ENCODE data around the gene CABP1.
A peak's percentile ranks its signal among the peaks of the same experiment; 100 is the strongest.

CABP1 gene

GRCh38 chr12:120630104-120630892 is 10.1 kb upstream of the CABP1 start:
- no peak overlapping the region for H3K4me3 ChIP-seq (ENCODE audit: low read depth, low read length)
- DNase-seq (ENCODE audit: low read depth), result no peak

DNA sequence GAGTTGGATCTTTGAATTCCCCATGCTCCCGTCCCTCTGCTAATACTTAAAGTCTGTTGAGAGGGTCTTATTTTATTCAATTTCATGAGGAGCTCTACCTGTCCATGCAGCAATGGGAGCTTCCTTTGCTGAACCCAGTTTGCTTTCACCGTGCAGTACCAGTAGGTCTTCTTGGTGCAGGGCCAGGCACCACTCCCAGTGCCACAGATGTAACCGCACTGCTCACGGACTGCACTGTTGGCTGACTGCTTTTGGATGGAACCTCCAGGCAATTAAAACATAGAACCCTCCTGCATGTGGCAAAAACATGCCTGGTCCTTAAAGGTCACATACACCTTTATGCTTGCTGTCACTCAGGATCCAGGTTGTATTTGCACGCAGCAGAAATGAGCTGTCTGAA is 9.3 kb upstream of the CABP1 start:
- no peak overlapping the region for H3K4me3 ChIP-seq (ENCODE audit: low read depth, low read length)
- no peak for DNase-seq (ENCODE audit: low read depth)

GRCh38 chr12:120640861-120641833 is 721 bp downstream of the CABP1 start:
- no peak for DNase-seq (ENCODE audit: low read depth)
- H3K4me3 ChIP-seq (ENCODE audit: low read depth, low read length), result peak overlapping the region; percentile 32

DNA sequence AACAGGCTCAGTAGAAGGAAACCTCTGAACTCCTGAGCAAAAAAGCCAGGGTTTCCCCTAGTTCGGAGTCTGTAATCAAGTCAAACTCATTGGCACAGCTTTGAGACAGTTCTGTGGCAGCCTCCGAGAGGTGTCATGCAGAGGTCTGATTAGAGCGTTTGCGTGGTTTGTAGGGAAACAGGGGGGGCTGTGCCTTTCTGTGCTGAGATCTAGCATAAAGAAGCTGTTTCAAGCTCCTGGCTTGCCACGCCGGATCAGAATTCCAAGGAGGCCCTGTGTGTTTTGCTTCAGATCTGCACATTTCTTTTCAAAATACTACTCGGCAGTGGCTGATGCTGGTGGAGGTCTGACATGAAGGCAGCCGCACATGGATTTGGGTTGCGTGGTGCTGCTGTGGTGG is 1.7 kb downstream of the CABP1 start:
- no peak for DNase-seq (ENCODE audit: low read depth)

GRCh38 chr12:120642826-120643225 is 2.4 kb downstream of the CABP1 start:
- no peak overlapping the region for H3K4me3 ChIP-seq (ENCODE audit: low read depth, low read length)
- no peak for DNase-seq (ENCODE audit: low read depth)

More for the DNA sequence above, 1.7 kb downstream of the CABP1 start:
- H3K4me3 ChIP-seq (ENCODE audit: low read depth, low read length), result no peak overlapping the region

DNA sequence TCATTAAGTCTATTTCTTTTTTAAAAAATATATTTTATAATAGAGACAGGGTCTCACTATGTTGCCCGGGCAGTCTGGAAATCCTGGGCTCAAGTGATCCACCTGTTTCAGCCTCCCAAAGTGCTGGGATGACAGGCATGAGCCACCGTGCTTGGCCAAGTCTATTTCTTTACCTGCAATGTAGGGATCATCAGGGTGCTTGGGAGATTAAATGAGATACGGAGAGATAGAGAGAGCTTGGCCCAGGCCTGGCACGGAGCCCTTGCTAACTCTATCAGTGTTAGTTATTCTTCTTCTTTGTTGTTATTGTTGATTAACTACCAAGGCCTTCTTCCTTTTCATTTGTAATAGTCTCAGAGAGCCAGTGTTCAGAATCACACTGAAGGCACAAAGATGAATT is 3.1 kb downstream of the CABP1 start:
- H3K4me3 ChIP-seq (ENCODE audit: low read depth, low read length), result no peak overlapping the region
- DNase-seq (ENCODE audit: low read depth), result no peak

DNA sequence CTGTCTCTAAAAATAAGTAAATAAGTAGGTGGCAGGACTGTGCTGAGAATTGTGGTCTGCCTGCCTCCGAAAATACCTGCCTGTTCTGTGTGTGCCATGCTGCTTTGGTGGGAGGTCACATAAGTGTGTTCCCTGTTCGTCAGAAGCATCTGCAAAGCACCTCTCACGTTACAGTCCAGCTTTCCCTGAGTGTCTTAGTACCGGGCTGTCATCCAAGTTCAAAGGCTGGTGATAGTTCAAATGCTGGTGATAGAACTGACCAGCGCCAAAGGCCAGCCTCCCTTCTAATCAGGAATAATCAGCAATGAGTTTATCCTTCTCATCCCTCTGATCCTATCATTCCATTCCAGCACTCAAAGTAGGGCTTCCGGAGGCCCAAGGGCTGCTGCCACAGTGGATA is 5.6 kb downstream of the CABP1 start:
- H3K4me3 ChIP-seq (ENCODE audit: low read depth, low read length), result no peak overlapping the region
- DNase-seq (ENCODE audit: low read depth), result no peak

GRCh38 chr12:120647375-120647755 is 6.9 kb downstream of the CABP1 start:
- no peak overlapping the region for H3K4me3 ChIP-seq (ENCODE audit: low read depth, low read length)
- no peak for DNase-seq (ENCODE audit: low read depth)

- no peak for DNase-seq (ENCODE audit: low read depth)
- H3K4me3 ChIP-seq (ENCODE audit: low read depth, low read length), result peak overlapping the region; percentile 48
Observed at GRCh38 chr12:120649442-120650232, 9.2 kb downstream of the CABP1 start.

DNA sequence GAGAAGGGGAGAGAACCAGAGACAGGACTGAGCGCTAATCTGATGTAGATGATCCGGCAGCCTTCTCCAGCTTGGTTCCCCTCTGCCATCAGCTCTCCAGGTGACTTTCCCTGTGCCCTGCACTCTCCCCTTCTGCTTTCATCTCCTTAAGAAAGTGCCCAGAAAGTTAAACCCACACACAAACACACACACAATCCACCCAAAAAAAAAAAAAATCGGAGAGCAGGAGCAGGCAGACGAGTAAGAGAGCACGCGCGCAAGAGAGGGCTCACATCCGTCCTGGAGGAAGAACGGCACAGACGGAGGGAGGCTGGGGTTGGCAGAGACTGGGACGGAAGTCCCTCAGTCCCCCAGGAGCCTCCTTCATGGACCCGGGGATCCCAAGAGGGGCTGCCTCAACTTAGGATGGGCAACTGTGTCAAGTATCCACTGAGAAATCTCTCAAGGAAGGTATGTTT is 9.8 kb downstream of the CABP1 start:
- H3K4me3 ChIP-seq (ENCODE audit: low read depth, low read length), result peak overlapping the region; percentile 48
- no peak for DNase-seq (ENCODE audit: low read depth)

- no peak for DNase-seq (ENCODE audit: low read depth)
Observed at GRCh38 chr12:120651821-120652220, 11.4 kb downstream of the CABP1 start.

GRCh38 chr12:120652656-120653435 is 12.4 kb downstream of the CABP1 start:
- no peak overlapping the region for H3K4me3 ChIP-seq (ENCODE audit: low read depth, low read length)
- no peak for DNase-seq (ENCODE audit: low read depth)

More at GRCh38 chr12:120651821-120652220, 11.4 kb downstream of the CABP1 start:
- no peak overlapping the region for H3K4me3 ChIP-seq (ENCODE audit: low read depth, low read length)

DNA sequence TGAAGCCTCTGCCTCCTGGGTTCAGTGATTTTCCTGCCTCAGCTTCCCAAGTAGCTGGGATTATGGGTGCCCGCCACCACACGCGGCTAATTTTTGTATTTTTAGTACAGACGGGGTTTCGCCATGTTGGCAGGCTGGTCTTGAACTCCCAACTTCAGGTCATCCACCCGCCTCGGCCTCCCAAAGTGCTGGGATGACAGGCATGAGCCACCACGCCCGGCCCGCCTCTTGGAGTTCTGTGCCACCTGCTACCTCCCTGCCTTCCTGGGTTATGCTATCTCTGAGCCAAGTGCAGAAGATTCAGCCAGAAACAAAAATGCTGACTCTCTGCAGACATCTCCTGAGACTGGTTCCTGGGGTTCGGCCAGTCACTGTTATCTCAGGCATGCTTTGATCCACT is 13.2 kb downstream of the CABP1 start:
- no peak overlapping the region for H3K4me3 ChIP-seq (ENCODE audit: low read depth, low read length)
- DNase-seq (ENCODE audit: low read depth), result no peak

DNA sequence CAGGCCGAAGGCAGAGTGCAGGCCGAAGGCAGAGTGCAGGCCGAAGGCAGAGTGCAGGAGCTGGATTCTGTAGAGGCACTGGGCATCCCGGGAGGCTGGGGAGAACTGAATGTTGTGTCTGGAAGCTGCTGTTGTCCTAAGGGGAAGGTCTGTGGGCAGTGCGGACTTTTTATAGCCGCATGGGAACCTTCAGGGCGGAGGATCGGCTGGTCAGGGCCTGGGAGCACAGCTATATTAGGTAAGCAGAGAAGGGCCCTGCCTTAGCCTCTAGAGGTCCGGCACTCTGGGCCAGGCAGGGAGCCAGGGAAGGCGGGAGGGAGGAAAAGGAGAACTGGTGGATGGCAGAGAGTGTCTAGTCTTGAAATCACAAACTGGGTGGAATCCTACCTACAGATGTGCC is 14.2 kb downstream of the CABP1 start:
- no peak overlapping the region for H3K4me3 ChIP-seq (ENCODE audit: low read depth, low read length)
- no peak for DNase-seq (ENCODE audit: low read depth)

GRCh38 chr12:120656008-120656407 is 15.6 kb downstream of the CABP1 start:
- DNase-seq (ENCODE audit: low read depth), result no peak
- H3K4me3 ChIP-seq (ENCODE audit: low read depth, low read length), result no peak overlapping the region

GRCh38 chr12:120658286-120659150 is 18.1 kb downstream of the CABP1 start:
- DNase-seq (ENCODE audit: low read depth), result no peak
- no peak overlapping the region for H3K4me3 ChIP-seq (ENCODE audit: low read depth, low read length)

DNA sequence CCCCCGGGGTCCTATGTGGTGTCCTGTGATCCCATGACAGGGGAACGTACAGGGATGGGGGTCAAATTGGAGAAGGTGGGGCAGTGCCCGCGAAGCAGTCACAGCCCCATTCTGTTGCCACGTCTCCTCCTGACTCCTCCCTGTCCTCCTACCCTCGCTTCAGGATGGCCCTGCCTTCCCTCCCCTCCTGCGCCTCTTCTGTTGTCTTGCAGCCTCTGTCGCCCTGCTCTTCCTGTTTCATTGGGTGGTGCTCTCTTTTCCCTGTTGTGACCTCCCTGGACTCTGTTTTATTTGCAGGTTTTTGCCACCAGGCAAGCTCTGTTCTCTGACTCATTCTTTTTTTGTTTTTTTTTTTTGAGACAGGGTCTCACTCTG is 18.7 kb downstream of the CABP1 start:
- DNase-seq (ENCODE audit: low read depth), result no peak
- no peak overlapping the region for H3K4me3 ChIP-seq (ENCODE audit: low read depth, low read length)

DNA sequence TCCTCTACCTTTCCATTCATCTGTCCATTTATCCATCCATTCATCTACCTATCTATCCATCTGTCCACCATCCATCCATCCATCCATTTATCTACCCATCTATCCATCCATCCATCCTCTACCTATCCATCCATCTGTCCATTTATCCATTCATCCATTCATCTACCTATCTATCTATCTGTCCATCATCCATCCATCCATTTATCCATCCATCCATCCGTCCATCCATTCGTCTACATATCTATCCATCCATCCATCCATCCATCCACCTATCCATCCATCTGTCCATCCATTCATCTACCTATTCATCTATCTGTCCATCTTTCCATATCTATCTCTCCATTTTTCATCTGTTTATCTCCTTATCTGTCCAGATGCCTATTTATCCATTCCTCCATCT is 21.0 kb downstream of the CABP1 start:
- no peak overlapping the region for H3K4me3 ChIP-seq (ENCODE audit: low read depth, low read length)

More for the DNA sequence above, 21.0 kb downstream of the CABP1 start:
- DNase-seq (ENCODE audit: low read depth), result no peak
